Measurements from ENCODE around the gene CFAP65. TPM values are rescaled to one million over a fixed set of nuclear protein-coding genes. Genes with fewer than 3 reads are reported as not detected.

The CFAP65 gene
- total and polyA plus RNA-seq, 2 of the 13 experiments (the other 11 are each of a cell fraction or from before 2014, with no cell fraction given): 0.05 TPM; not detected in 1

- peak; percentile 87; the same call in 1 of the 2 replicates for TF ChIP-seq ZSCAN21 (CRISPR knock-in tag; IDR thresholded peaks at IDR 0.05; ENCODE audit: borderline replicate concordance)
- peak; percentile 40; the same call in 1 of the 2 replicates for TF ChIP-seq ZNF777 (CRISPR knock-in tag; IDR thresholded peaks at IDR 0.05)
- TF ChIP-seq FIP1L1 (IDR thresholded peaks at IDR 0.05; ENCODE audit: borderline replicate concordance, insufficient read depth, low read depth, low read length): 0 out of 2 replicates have a peak, but pooled peaks have one; percentile 42
- TF ChIP-seq SAFB2 (CRISPR knock-in tag; IDR thresholded peaks at IDR 0.05; ENCODE audit: borderline replicate concordance, low read depth): peak; percentile 86; the same call in 1 of the 2 replicates
- TF ChIP-seq ZNF790 (CRISPR knock-in tag; IDR thresholded peaks at IDR 0.05; ENCODE audit: borderline replicate concordance): peak; percentile 57; the same call in 1 of the 2 replicates
- TF ChIP-seq MXD4 (CRISPR knock-in tag; IDR thresholded peaks at IDR 0.05): peak; percentile 31; the same call in 1 of the 2 replicates
- 0 out of 2 replicates have a peak, but pooled peaks have one; percentile 25 for TF ChIP-seq ZNF557 (CRISPR knock-in tag; IDR thresholded peaks at IDR 0.05)
- TF ChIP-seq ZNF800 (CRISPR knock-in tag; IDR thresholded peaks at IDR 0.05): peak; percentile 39; the same call in 1 of the 2 replicates
- no peak for TF ChIP-seq TCF12 (IDR thresholded peaks at IDR 0.05)
- TF ChIP-seq TCF12 (CRISPR knock-in tag; IDR thresholded peaks at IDR 0.05): peak; percentile 96
- TF ChIP-seq ADNP (CRISPR knock-in tag; IDR thresholded peaks at IDR 0.05): no peak
- TF ChIP-seq SIN3A (IDR thresholded peaks at IDR 0.05; ENCODE audit: borderline replicate concordance, low read depth, low read length): peak; percentile 46; the same call in 1 of the 2 replicates
- no peak for TF ChIP-seq CHD2 (IDR thresholded peaks at IDR 0.05; ENCODE audit: low read depth, low read length)
- no peak for TF ChIP-seq HNF4G (IDR thresholded peaks at IDR 0.05; ENCODE audit: borderline replicate concordance, low read depth, low read length)
- no peak for TF ChIP-seq HNF4G (CRISPR knock-in tag; IDR thresholded peaks at IDR 0.05; ENCODE audit: borderline replicate concordance, low read depth)
- peak; percentile 11; the same call in 1 of the 2 replicates for TF ChIP-seq THAP9 (CRISPR knock-in tag; IDR thresholded peaks at IDR 0.05; ENCODE audit: borderline replicate concordance)
- peak; percentile 24; the same call in 1 of the 2 replicates for TF ChIP-seq ESRRA (CRISPR knock-in tag; IDR thresholded peaks at IDR 0.05; ENCODE audit: low read depth)
- no peak for TF ChIP-seq ZBTB49 (CRISPR knock-in tag; IDR thresholded peaks at IDR 0.05; ENCODE audit: borderline replicate concordance)
- peak; percentile 95 for TF ChIP-seq FOXA3 (CRISPR knock-in tag; IDR thresholded peaks at IDR 0.05)
- TF ChIP-seq ZKSCAN8 (CRISPR knock-in tag; IDR thresholded peaks at IDR 0.05; ENCODE audit: borderline replicate concordance): peak; percentile 72; the same call in 1 of the 2 replicates
- TF ChIP-seq ZNF160 (CRISPR knock-in tag; IDR thresholded peaks at IDR 0.05): peak; percentile 65; the same call in 1 of the 2 replicates
- TF ChIP-seq ZFP82 (CRISPR knock-in tag; IDR thresholded peaks at IDR 0.05; ENCODE audit: borderline replicate concordance): peak; percentile 73; the same call in 1 of the 2 replicates
Observed at GRCh38 chr2:219001577-219002394, 39.5 kb downstream of the CFAP65 start (continued).

Data from HepG2 (cell line).